H9 (cell line): Measurements from ENCODE around the gene WDR31. TPM values are rescaled to one million over a fixed set of nuclear protein-coding genes. Genes with fewer than 3 reads are reported as not detected.

Experiments
- DNase-seq: peaks from one replicate; pipeline ENCODE4 v3.0.0-alpha.2; 2017
- H2AFZ ChIP-seq: one replicate; pipeline ENCODE4 v1.6.1; 2013; ENCODE audit warnings: mild to moderate bottlenecking, low read length, control low read depth, moderate library complexity
- H2AK5ac ChIP-seq: 2 replicates; pipeline ENCODE4 v1.6.1; 2013; ENCODE audit warnings: low read length, control low read depth, mixed read lengths; ENCODE audit not compliant: insufficient read length
- H2BK120ac ChIP-seq: one replicate; pipeline ENCODE4 v1.6.1; 2013; ENCODE audit warnings: low read depth, mild to moderate bottlenecking, low read length, control low read depth, inconsistent platforms; ENCODE audit not compliant: poor library complexity, severe bottlenecking
- H2BK12ac ChIP-seq: 2 replicates; pipeline ENCODE4 v1.6.1; 2013; ENCODE audit warnings: low read length, control low read depth, mixed read lengths, low read depth; ENCODE audit not compliant: insufficient read length
- H2BK15ac ChIP-seq: 2 replicates; pipeline ENCODE4 v1.6.1; 2013; ENCODE audit warnings: low read depth, low read length, control low read depth
- H2BK20ac ChIP-seq: one replicate; pipeline ENCODE4 v1.6.1; 2013; ENCODE audit warnings: low read depth, mild to moderate bottlenecking, low read length, control low read depth, inconsistent platforms; ENCODE audit not compliant: poor library complexity, severe bottlenecking
- H2BK5ac ChIP-seq: 2 replicates; pipeline ENCODE4 v1.6.1; 2013; ENCODE audit warnings: low read length, control low read depth, mixed read lengths; ENCODE audit not compliant: insufficient read length
- H3K14ac ChIP-seq: 2 replicates; pipeline ENCODE4 v1.6.1; 2013; ENCODE audit warnings: low read length, control low read depth; ENCODE audit not compliant: insufficient read depth
- H3K18ac ChIP-seq: 2 replicates; pipeline ENCODE4 v1.6.1; 2013; ENCODE audit warnings: low read depth, mild to moderate bottlenecking, mixed read lengths, low read length, control low read depth; ENCODE audit not compliant: insufficient read length
- H3K23ac ChIP-seq: 2 replicates; pipeline ENCODE4 v1.6.1; 2013; ENCODE audit warnings: low read length, control low read depth, mixed read lengths, low read depth; ENCODE audit not compliant: insufficient read length
- H3K23me2 ChIP-seq: 2 replicates; pipeline ENCODE4 v1.6.1; 2013; ENCODE audit warnings: low read depth, mild to moderate bottlenecking, mixed read lengths, low read length, control low read depth; ENCODE audit not compliant: insufficient read length, poor library complexity, severe bottlenecking
- H3K27ac ChIP-seq: 2 replicates; pipeline ENCODE4 v1.5.1; 2013; ENCODE audit warnings: low read length, control low read depth, mixed read lengths, low read depth; ENCODE audit not compliant: insufficient read length
- H3K27me3 ChIP-seq: 2 replicates; pipeline ENCODE4 v1.6.1; 2013; ENCODE audit warnings: low read length, control low read depth, inconsistent platforms; ENCODE audit not compliant: insufficient read depth
- H3K4ac ChIP-seq: 2 replicates; pipeline ENCODE4 v1.6.1; 2013; ENCODE audit warnings: low read depth, mild to moderate bottlenecking, control low read depth, inconsistent platforms, low read length, moderate library complexity
- H3K4me1 ChIP-seq: 2 replicates; pipeline ENCODE4 v1.6.1; 2013; ENCODE audit warnings: low read length, control low read depth, inconsistent platforms; ENCODE audit not compliant: insufficient read depth
- H3K4me2 ChIP-seq: 2 replicates; pipeline ENCODE4 v1.6.1; 2013; ENCODE audit warnings: low read length, control low read depth, mixed read lengths; ENCODE audit not compliant: insufficient read length, insufficient read depth
- H3K56ac ChIP-seq: 2 replicates; pipeline ENCODE4 v1.6.1; 2013; ENCODE audit warnings: low read depth, mild to moderate bottlenecking, mixed read lengths, low read length, control low read depth; ENCODE audit not compliant: insufficient read length
- H3K79me1 ChIP-seq: 2 replicates; pipeline ENCODE4 v1.6.1; 2013; ENCODE audit warnings: low read depth, mild to moderate bottlenecking, moderate library complexity, low read length, control low read depth, inconsistent platforms; ENCODE audit not compliant: insufficient read depth, poor library complexity, severe bottlenecking
- H3K79me2 ChIP-seq: 2 replicates; pipeline ENCODE4 v1.6.1; 2013; ENCODE audit warnings: low read length, control low read depth, inconsistent platforms; ENCODE audit not compliant: insufficient read depth
- H3K9ac ChIP-seq: 2 replicates; pipeline ENCODE4 v1.6.1; 2013; ENCODE audit warnings: low read length, control low read depth, mixed read lengths; ENCODE audit not compliant: insufficient read length; ENCODE audit errors: extremely low read depth
- H3K9me3 ChIP-seq: one replicate; pipeline ENCODE4 v1.6.1; 2013; ENCODE audit warnings: low read depth, low read length, inconsistent platforms; ENCODE audit not compliant: control insufficient read depth
- H3T11ph ChIP-seq: one replicate; pipeline ENCODE4 v1.6.1; 2013; ENCODE audit warnings: mild to moderate bottlenecking, low read length, control low read depth, inconsistent platforms
- H4K20me1 ChIP-seq: one replicate; pipeline ENCODE4 v1.6.1; 2013; ENCODE audit not compliant: control insufficient read depth, insufficient read length, insufficient read depth
- H4K5ac ChIP-seq: 2 replicates; pipeline ENCODE4 v1.6.1; 2013; ENCODE audit warnings: low read depth, mild to moderate bottlenecking, mixed read lengths, low read length, control low read depth; ENCODE audit not compliant: insufficient read length
- H4K8ac ChIP-seq: replicated peaks from 2 replicates; pipeline ENCODE4 v1.6.1; 2013; ENCODE audit warnings: low read length, control low read depth, mixed read lengths, low read depth; ENCODE audit not compliant: insufficient read length
- H4K91ac ChIP-seq: 2 replicates; pipeline ENCODE4 v1.6.1; 2013; ENCODE audit warnings: low read depth, mild to moderate bottlenecking, moderate library complexity, mixed read lengths, low read length, control low read depth; ENCODE audit not compliant: insufficient read length
- H3K27ac Mint-ChIP-seq, 3 experiments: 2 replicates in 2 of 3; 3 replicates in 1 of 3; pipeline ENCODE4 v1.8.0; 2020 to 2021; ENCODE audit warnings: mixed read lengths in 3 of 3, mild to moderate bottlenecking in 1 of 3, moderate library complexity in 1 of 3
- H3K27me3 Mint-ChIP-seq: 2 replicates; pipeline ENCODE4 v1.8.0; 2021; ENCODE audit warnings: low read depth, mild to moderate bottlenecking, moderate library complexity, mixed read lengths
- H3K36me3 Mint-ChIP-seq, 3 experiments: 2 replicates in 2 of 3; 3 replicates in 1 of 3; pipeline ENCODE4 v1.8.0; 2020 to 2021; ENCODE audit warnings: low read depth in 3 of 3, mixed read lengths in 3 of 3; ENCODE audit not compliant: insufficient read depth in 1 of 3
- H3K4me1 Mint-ChIP-seq, 2 experiments: 2 replicates each; pipeline ENCODE4 v1.8.0; 2020; ENCODE audit warnings: mixed read lengths in 2 of 2
- H3K4me3 Mint-ChIP-seq, 2 experiments: 2 replicates in 1 of 2; 3 replicates in 1 of 2; pipeline ENCODE4 v1.8.0; 2020 to 2021; ENCODE audit warnings: mild to moderate bottlenecking in 2 of 2, mixed read lengths in 2 of 2, moderate library complexity in 1 of 2
- H3K9me3 Mint-ChIP-seq, 2 experiments: 2 replicates in 1 of 2; 3 replicates in 1 of 2; pipeline ENCODE4 v1.8.0; 2020; ENCODE audit warnings: mild to moderate bottlenecking in 2 of 2, mixed read lengths in 2 of 2, moderate library complexity in 1 of 2
- CTCF ChIP-seq: fragments of 200-600 bp; sonication (generic); conservative IDR thresholded peaks from 3 replicates; pipeline ENCODE4 v1.8.0; 2021; ENCODE audit warnings: antibody characterized with exemption, mild to moderate bottlenecking
- WGBS: extraction: QIAGEN DNeasy Blood & Tissue Kit; methylation state at CpG from one replicate; pipeline ENCODE4 v1.1.7; 2013; ENCODE audit warnings: missing lambda C conversion rate, low lambda C conversion rate, mixed read lengths; ENCODE audit not compliant: insufficient read length; ENCODE audit errors: extremely low coverage; 5-methylcytosine and 5-hydroxymethylcytosine counted together
- total RNA-seq: library from RNA; stranded (reverse); gene quantifications from 2 replicates; pipeline ENCODE4 v1.2.1, GENCODE V29; 2021

WDR31 gene
- total RNA-seq, 1 experiment from 2014 or later: 0.72 TPM

- Histone ChIP-seq H3K79me1 (no peaks in the 10 kb centered on the region), H2BK15ac (no peak overlapping the region), H3K18ac (no peak overlapping the region), H2BK5ac (no peak overlapping the region), H3K27ac (no peak overlapping the region), H3K4ac (no peak overlapping the region), H4K91ac (no peak overlapping the region), H3K79me2 (no peaks in the 10 kb centered on the region), H2BK20ac (no peak overlapping the region), H3K56ac (no peak overlapping the region), H2BK12ac (no peak overlapping the region), H3K4me2 (no peak overlapping the region), H3K23me2 (no peaks in the 10 kb centered on the region), H3K27me3 (no peaks in the 10 kb centered on the region), H4K20me1 (no peaks in the 10 kb centered on the region), H3K14ac (no peak overlapping the region), H3K4me1 (no peaks in the 10 kb centered on the region), H2AK5ac (no peak overlapping the region), H3K9me3 (no peaks in the 10 kb centered on the region), H2AFZ (no peak overlapping the region), H2BK120ac (no peak overlapping the region), H3T11ph (no peak overlapping the region), H3K23ac (no peak overlapping the region), H4K5ac (no peak overlapping the region), H4K8ac (no peak overlapping the region), H3K9ac (no peak overlapping the region)
- no peak overlapping the region for H3K27ac Mint-ChIP-seq
- peaks cover 5% of the 10 kb centered on the region; the same call in 1 of the 2 replicates for H3K27me3 Mint-ChIP-seq
- no peak for DNase-seq
- H3K36me3 Mint-ChIP-seq: no peaks in the 10 kb centered on the region
- no CpG with 5 or more reads among the region's 4 CpGs for WGBS
- TF ChIP-seq CTCF: no peak
- H3K9me3 Mint-ChIP-seq: no peaks in the 10 kb centered on the region
- H3K4me3 Mint-ChIP-seq: no peak overlapping the region
- no peaks in the 10 kb centered on the region; a peak in 1 of 4 replicates for H3K4me1 Mint-ChIP-seq
These were observed 24.0 kb downstream of the WDR31 start for GRCh38 chr9:113316030-113316429.
